A673 (cell line): ENCODE measurements around the gene PRG2.
"Not testable (repeated sequence)": the region's sequence is repeated elsewhere in the genome, so short reads cannot be mapped to it uniquely, and the experiment has no call there.

Source experiments
- EZH2 ChIP-seq: fragments of 200-600 bp; sonication (generic); IDR thresholded peaks from 2 replicates; pipeline ENCODE4 v1.6.1; 2017; ENCODE audit warnings: borderline replicate concordance, low read depth, mild to moderate bottlenecking, mixed read lengths, antibody characterized with exemption, low read length; ENCODE audit not compliant: poor library complexity, severe bottlenecking
- TF ChIP-seq, protein P1 (sequence below): fragments of 300-800, 200-600 bp; sonication (generic); conservative IDR thresholded peaks from 2 replicates; pipeline ENCODE4 v1.5.1; 2017; ENCODE audit warnings: low read depth, mild to moderate bottlenecking, antibody characterized with exemption, low read length, moderate library complexity, mixed read lengths

DNA sequence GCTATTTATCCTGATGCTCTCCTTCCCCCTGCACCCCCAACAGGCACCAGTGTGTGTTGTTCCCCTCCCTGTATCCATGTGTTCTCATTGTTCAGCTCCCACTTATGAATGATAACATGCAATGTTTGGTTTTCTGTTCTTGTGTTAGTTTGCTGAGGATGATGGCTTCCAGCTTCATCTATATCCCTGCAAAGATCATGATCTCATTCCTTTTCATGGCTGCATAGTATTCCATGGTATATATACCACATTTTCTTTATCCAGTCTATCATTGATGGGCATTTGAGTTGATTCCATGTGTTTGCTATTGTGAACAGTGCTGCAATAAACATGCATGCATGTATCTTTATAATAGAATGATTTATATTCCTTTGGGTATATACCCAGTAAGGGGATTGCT is 29.0 kb downstream of the PRG2 start:
- TF ChIP-seq, protein P1, sequence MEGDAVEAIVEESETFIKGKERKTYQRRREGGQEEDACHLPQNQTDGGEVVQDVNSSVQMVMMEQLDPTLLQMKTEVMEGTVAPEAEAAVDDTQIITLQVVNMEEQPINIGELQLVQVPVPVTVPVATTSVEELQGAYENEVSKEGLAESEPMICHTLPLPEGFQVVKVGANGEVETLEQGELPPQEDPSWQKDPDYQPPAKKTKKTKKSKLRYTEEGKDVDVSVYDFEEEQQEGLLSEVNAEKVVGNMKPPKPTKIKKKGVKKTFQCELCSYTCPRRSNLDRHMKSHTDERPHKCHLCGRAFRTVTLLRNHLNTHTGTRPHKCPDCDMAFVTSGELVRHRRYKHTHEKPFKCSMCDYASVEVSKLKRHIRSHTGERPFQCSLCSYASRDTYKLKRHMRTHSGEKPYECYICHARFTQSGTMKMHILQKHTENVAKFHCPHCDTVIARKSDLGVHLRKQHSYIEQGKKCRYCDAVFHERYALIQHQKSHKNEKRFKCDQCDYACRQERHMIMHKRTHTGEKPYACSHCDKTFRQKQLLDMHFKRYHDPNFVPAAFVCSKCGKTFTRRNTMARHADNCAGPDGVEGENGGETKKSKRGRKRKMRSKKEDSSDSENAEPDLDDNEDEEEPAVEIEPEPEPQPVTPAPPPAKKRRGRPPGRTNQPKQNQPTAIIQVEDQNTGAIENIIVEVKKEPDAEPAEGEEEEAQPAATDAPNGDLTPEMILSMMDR, result not testable (repeated sequence)
- not testable (repeated sequence) for TF ChIP-seq EZH2
